Measurements from ENCODE around the gene DNAH6.

DNAH6 gene

GRCh38 chr2:84534225-84534624 is 17.9 kb downstream of the DNAH6 start:
- TF ChIP-seq ZC3H10 (CRISPR knock-in tag; IDR thresholded peaks at IDR 0.05) (no peak), GLIS3 (CRISPR knock-in tag; IDR thresholded peaks at IDR 0.05) (no peak), TOX (CRISPR knock-in tag; IDR thresholded peaks at IDR 0.05; ENCODE audit: borderline replicate concordance) (no peak), BACH2 (CRISPR knock-in tag; IDR thresholded peaks at IDR 0.05; ENCODE audit: borderline replicate concordance) (no peak), ZNF8 (CRISPR knock-in tag; IDR thresholded peaks at IDR 0.05) (no peak)
- no peak for ATAC-seq

- TF ChIP-seq ZNF70 (CRISPR knock-in tag; IDR thresholded peaks at IDR 0.05) (no peak), ESRRG (CRISPR knock-in tag; IDR thresholded peaks at IDR 0.05) (no peak), POU6F1 (CRISPR knock-in tag; IDR thresholded peaks at IDR 0.05; ENCODE audit: borderline replicate concordance, low read depth) (no peak), CREB5 (CRISPR knock-in tag; IDR thresholded peaks at IDR 0.05; ENCODE audit: low read depth) (no peak), ISL1 (CRISPR knock-in tag; IDR thresholded peaks at IDR 0.05) (no peak), GLIS3 (CRISPR knock-in tag; IDR thresholded peaks at IDR 0.05) (no peak), ARNTL (CRISPR knock-in tag; IDR thresholded peaks at IDR 0.05; ENCODE audit: borderline replicate concordance, low read depth) (no peak), ZNF565 (CRISPR knock-in tag; conservative IDR thresholded peaks at IDR 0.05; ENCODE audit: low read depth) (no peak), TOX (CRISPR knock-in tag; IDR thresholded peaks at IDR 0.05; ENCODE audit: borderline replicate concordance) (no peak), CSDC2 (CRISPR knock-in tag; IDR thresholded peaks at IDR 0.05) (no peak), SNAI2 (CRISPR knock-in tag; IDR thresholded peaks at IDR 0.05) (no peak), PATZ1 (CRISPR knock-in tag; IDR thresholded peaks at IDR 0.05; ENCODE audit: borderline replicate concordance) (no peak), RARB (CRISPR knock-in tag; IDR thresholded peaks at IDR 0.05) (no peak), ZC3H10 (CRISPR knock-in tag; IDR thresholded peaks at IDR 0.05) (no peak), OSR1 (CRISPR knock-in tag; IDR thresholded peaks at IDR 0.05) (no peak)
- no peak for ATAC-seq
Observed at GRCh38 chr2:84537251-84537650, 21.0 kb downstream of the DNAH6 start.

- no peak for TF ChIP-seq CSRNP3 (CRISPR knock-in tag; IDR thresholded peaks at IDR 0.05)
- no peak for TF ChIP-seq ZNF8 (CRISPR knock-in tag; IDR thresholded peaks at IDR 0.05)
- no peak for TF ChIP-seq POU6F1 (CRISPR knock-in tag; IDR thresholded peaks at IDR 0.05; ENCODE audit: borderline replicate concordance, low read depth)
- TF ChIP-seq TCF4 (CRISPR knock-in tag; IDR thresholded peaks at IDR 0.05; ENCODE audit: borderline replicate concordance) = no peak
- TF ChIP-seq ZFP30 (CRISPR knock-in tag; IDR thresholded peaks at IDR 0.05) = no peak
- no peak for TF ChIP-seq ZFP3 (CRISPR knock-in tag; IDR thresholded peaks at IDR 0.05)
- no peak for TF ChIP-seq ZNF70 (CRISPR knock-in tag; IDR thresholded peaks at IDR 0.05)
- TF ChIP-seq PPARA (CRISPR knock-in tag; IDR thresholded peaks at IDR 0.05; ENCODE audit: borderline replicate concordance) = no peak
- TF ChIP-seq ESRRG (CRISPR knock-in tag; IDR thresholded peaks at IDR 0.05) = no peak
- TF ChIP-seq ISL1 (CRISPR knock-in tag; IDR thresholded peaks at IDR 0.05) = no peak
- no peak for TF ChIP-seq GLIS3 (CRISPR knock-in tag; IDR thresholded peaks at IDR 0.05)
- no peak for TF ChIP-seq OSR1 (CRISPR knock-in tag; IDR thresholded peaks at IDR 0.05)
- TF ChIP-seq CSDC2 (CRISPR knock-in tag; IDR thresholded peaks at IDR 0.05) = no peak
- no peak for TF ChIP-seq ARNTL (CRISPR knock-in tag; IDR thresholded peaks at IDR 0.05; ENCODE audit: borderline replicate concordance, low read depth)
- no peak for TF ChIP-seq BACH2 (CRISPR knock-in tag; IDR thresholded peaks at IDR 0.05; ENCODE audit: borderline replicate concordance)
- no peak for TF ChIP-seq RARB (CRISPR knock-in tag; IDR thresholded peaks at IDR 0.05)
- no peak for TF ChIP-seq TOX (CRISPR knock-in tag; IDR thresholded peaks at IDR 0.05; ENCODE audit: borderline replicate concordance)
- no peak for TF ChIP-seq PATZ1 (CRISPR knock-in tag; IDR thresholded peaks at IDR 0.05; ENCODE audit: borderline replicate concordance)
- no peak for TF ChIP-seq CREB5 (CRISPR knock-in tag; IDR thresholded peaks at IDR 0.05; ENCODE audit: low read depth)
- no peak for TF ChIP-seq ZC3H10 (CRISPR knock-in tag; IDR thresholded peaks at IDR 0.05)
Observed at GRCh38 chr2:84539729-84540128, 23.4 kb downstream of the DNAH6 start.

More at GRCh38 chr2:84539729-84540128, 23.4 kb downstream of the DNAH6 start:
- no peak for ATAC-seq

Measured in SK-N-SH treated with all-trans-retinoic acid at 6 μM for 48 hours (cell line).